Kidney (tissue), 14 donors: ENCODE measurements around the gene CTLA4. TPM values are rescaled to one million over a fixed set of nuclear protein-coding genes. Genes with fewer than 3 reads are reported as not detected.

Experiments
- DNase-seq, 5 donors: peaks; one replicate each; pipeline ENCODE4 v3.0.0-alpha.2; 2013 to 2020
- FAIRE-seq: peaks from 2 replicates; lab custom pipeline; 2012; peaks lifted over from hg19 to GRCh38; lab: Jason Lieb, UNC
- H3K27ac ChIP-seq, 2 donors: one replicate each; pipeline ENCODE4 v1.7.0; 2013; ENCODE audit warnings: low read depth in 2 of 2, low read length in 2 of 2, inconsistent platforms in 1 of 2
- H3K27me3 ChIP-seq: one replicate; pipeline ENCODE4 v1.7.1; 2013; ENCODE audit warnings: low read length, inconsistent platforms; ENCODE audit not compliant: control insufficient read depth, insufficient read depth
- H3K36me3 ChIP-seq, 3 donors: one replicate each; pipeline versions ENCODE4 v1.7.0 to v1.7.1; 2013; ENCODE audit warnings: low read length in 3 of 3, control low read depth in 1 of 3, inconsistent platforms in 1 of 3; ENCODE audit not compliant: insufficient read depth in 3 of 3, control insufficient read depth in 2 of 3
- H3K4me1 ChIP-seq, 3 donors: one replicate each; pipeline versions ENCODE4 v1.7.0 to v1.7.1; 2013; ENCODE audit warnings: low read length in 3 of 3, inconsistent platforms in 1 of 3, low read depth in 1 of 3; ENCODE audit not compliant: control insufficient read depth in 2 of 3, insufficient read depth in 2 of 3
- H3K4me3 ChIP-seq, 3 donors: one replicate each; pipeline versions ENCODE4 v1.7.0 to v1.8.1; 2013; ENCODE audit warnings: low read length in 3 of 3, control low read depth in 1 of 3, inconsistent platforms in 1 of 3
- H3K9ac ChIP-seq, 3 donors: one replicate each; pipeline versions ENCODE4 v1.7.0 to v1.7.1; 2013; ENCODE audit warnings: low read length in 3 of 3, control low read depth in 1 of 3, inconsistent platforms in 1 of 3
- H3K9me3 ChIP-seq, 3 donors: one replicate each; pipeline versions ENCODE4 v1.7.0 to v1.7.1; 2013; ENCODE audit warnings: low read length in 3 of 3, control low read depth in 1 of 3, inconsistent platforms in 1 of 3; ENCODE audit not compliant: control insufficient read depth in 2 of 3, insufficient read depth in 1 of 3
- intact Hi-C: fragments of 100-400 bp; cut with DNase I; formaldehyde crosslinking; loops from one replicate; pipeline ENCODE4 v1.11.1; 2022
- polyA plus RNA-seq: library from polyadenylated mRNA; stranded (reverse); fragments of 350-450 nt; fragmentation: Illumina TruSeq; extraction: RNeasy Lipid Tissue Mini Kit (QIAGEN cat#74804); gene quantifications from one replicate; pipeline ENCODE4 v1.2.3, GENCODE V29; 2014; ENCODE audit warnings: low read depth, low replicate concordance; ENCODE audit not compliant: insufficient read depth
- total RNA-seq: library from RNA; stranded (reverse); fragmentation: NEBNext Ultra II Directional; extraction: Animal tissue kit (Norgen Biotek cat#: 25700); gene quantifications from one replicate; pipeline ENCODE4 v1.2.1, GENCODE V29; 2021
- TF ChIP-seq, protein P1 (sequence below): IDR thresholded peaks from 3 replicates; pipeline ENCODE4 v1.5.1; 2012; ENCODE audit warnings: mild to moderate bottlenecking, moderate library complexity, borderline replicate concordance; ENCODE audit not compliant: insufficient read depth; ENCODE audit errors: extremely low read depth
- donor health status: control.
- donor health status: control.
- donor health status: control.
- donor health status: control.
- donor health status: control.
- donor health status: DM: yes; HTN: yes; CAD: no.
- donor health status: Normal renal cell carcinoma (clear cell type).

CTLA4 gene
- total and polyA plus RNA-seq, 2 donors from 2014 or later: 0.22 to 2.0 TPM

DNA sequence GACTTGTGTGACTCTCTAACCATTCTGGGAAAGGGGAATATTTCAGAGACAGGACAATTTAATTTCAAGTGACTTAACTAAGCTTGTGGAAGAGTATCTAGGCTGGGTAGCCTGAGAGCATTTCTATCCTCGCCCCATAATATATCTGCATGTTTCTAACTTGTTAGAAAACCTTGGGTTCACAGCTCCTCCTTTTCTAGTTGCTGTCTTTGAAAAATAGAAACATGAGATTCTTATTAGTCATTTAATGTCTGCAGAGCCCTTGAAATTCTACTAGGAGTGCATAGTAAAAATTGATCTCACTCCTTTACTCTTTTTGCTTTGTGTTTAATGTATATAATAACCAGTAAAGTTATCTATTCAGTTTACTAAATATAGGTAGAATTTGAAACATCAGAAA lies 22.4 kb downstream of the CTLA4 start:
- Histone ChIP-seq H3K36me3 (no peaks in the 10 kb centered on the region), H3K4me1 (no peaks in the 10 kb centered on the region), H3K27ac (no peak overlapping the region), H3K27me3 (no peaks in the 10 kb centered on the region), H3K4me3 (no peak overlapping the region), H3K9me3 (no peaks in the 10 kb centered on the region), H3K9ac (no peak overlapping the region)
- TF ChIP-seq, protein P1, sequence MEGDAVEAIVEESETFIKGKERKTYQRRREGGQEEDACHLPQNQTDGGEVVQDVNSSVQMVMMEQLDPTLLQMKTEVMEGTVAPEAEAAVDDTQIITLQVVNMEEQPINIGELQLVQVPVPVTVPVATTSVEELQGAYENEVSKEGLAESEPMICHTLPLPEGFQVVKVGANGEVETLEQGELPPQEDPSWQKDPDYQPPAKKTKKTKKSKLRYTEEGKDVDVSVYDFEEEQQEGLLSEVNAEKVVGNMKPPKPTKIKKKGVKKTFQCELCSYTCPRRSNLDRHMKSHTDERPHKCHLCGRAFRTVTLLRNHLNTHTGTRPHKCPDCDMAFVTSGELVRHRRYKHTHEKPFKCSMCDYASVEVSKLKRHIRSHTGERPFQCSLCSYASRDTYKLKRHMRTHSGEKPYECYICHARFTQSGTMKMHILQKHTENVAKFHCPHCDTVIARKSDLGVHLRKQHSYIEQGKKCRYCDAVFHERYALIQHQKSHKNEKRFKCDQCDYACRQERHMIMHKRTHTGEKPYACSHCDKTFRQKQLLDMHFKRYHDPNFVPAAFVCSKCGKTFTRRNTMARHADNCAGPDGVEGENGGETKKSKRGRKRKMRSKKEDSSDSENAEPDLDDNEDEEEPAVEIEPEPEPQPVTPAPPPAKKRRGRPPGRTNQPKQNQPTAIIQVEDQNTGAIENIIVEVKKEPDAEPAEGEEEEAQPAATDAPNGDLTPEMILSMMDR: no peak
- intact Hi-C loops: no loop called here
- DNase-seq (no peak), FAIRE-seq (no peak)

DNA sequence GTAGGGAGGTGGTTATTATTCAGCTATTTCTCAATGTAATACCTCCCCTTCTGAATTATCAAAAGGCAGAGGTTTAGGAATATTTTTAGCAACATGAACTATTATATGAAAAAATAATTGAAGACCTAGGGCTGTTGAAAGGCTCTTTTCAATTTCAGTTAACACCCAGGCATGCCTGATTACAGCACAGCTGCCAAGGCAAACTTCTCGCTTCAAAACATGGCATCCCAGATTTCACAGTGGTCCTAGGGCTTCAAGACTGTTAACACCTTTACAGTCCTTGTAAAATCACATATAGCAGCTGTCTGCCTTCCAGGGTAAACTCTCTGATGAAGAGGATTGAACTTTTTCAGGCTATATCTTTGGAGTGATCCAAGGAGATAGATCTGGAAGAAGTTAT lies 23.2 kb downstream of the CTLA4 start:
- H3K4me3 ChIP-seq: no peak overlapping the region
- no peaks in the 10 kb centered on the region for H3K36me3 ChIP-seq
- FAIRE-seq (no peak), DNase-seq (no peak)
- no peaks in the 10 kb centered on the region for H3K27me3 ChIP-seq
- H3K27ac ChIP-seq: no peak overlapping the region
- TF ChIP-seq, protein P1: no peak
- H3K9ac ChIP-seq: no peak overlapping the region
- H3K4me1 ChIP-seq: no peaks in the 10 kb centered on the region
- no peaks in the 10 kb centered on the region for H3K9me3 ChIP-seq
- intact Hi-C loops: no loop called here

DNA sequence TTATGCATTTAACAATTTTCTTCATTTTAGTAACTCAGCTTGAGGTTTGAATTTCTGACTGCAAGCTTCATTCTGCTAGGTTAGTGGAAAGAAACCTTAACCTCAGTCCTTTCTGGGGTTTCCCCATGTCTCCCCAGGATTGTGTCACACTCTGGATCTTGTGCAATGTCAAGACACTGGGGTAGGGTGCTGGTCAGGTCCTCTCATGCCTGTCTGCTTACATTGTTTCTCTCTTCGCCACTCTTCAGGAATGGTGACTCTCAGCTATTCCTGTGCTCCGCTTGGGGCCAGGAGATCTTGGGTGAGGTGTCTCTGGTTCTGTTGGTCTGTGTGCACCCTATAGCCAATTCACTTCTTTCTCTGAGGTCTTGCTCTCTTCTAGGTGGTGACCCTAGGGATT lies 23.9 kb downstream of the CTLA4 start:
- H3K9ac ChIP-seq: no peak overlapping the region
- H3K4me3 ChIP-seq: no peak overlapping the region
- H3K4me1 ChIP-seq: no peaks in the 10 kb centered on the region
- FAIRE-seq: no peak
- no peaks in the 10 kb centered on the region for H3K36me3 ChIP-seq
- DNase-seq: no peak
- no peaks in the 10 kb centered on the region for H3K9me3 ChIP-seq
- intact Hi-C loops: no loop called here
- H3K27me3 ChIP-seq: no peaks in the 10 kb centered on the region
- no peak overlapping the region for H3K27ac ChIP-seq
- TF ChIP-seq, protein P1: no peak

DNA sequence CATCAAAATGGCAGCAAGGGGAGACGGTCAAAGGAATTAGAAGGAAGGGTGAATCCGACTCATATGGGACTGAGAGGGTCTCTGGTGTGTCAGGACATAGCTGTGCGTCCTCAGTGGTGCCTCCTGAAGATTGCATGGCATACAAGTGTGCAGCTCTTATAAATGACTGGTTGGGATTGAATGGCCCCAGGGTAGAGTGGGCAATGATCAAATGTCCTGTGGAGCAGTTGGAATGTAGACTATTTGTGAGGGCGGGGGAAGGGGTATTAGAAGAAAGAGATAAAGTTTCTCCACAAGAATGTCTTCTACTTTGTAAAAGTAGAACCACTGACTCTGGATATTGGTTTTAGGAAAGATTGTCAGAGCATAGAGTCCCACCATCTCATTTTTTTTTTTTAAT lies 24.6 kb downstream of the CTLA4 start:
- H3K9ac ChIP-seq: no peak overlapping the region
- DNase-seq (no peak), FAIRE-seq (no peak)
- no peak overlapping the region for H3K4me3 ChIP-seq
- no peaks in the 10 kb centered on the region for H3K36me3 ChIP-seq
- no peak overlapping the region for H3K27ac ChIP-seq
- no peaks in the 10 kb centered on the region for H3K27me3 ChIP-seq
- TF ChIP-seq, protein P1: no peak
- intact Hi-C loops: no loop called here
- no peaks in the 10 kb centered on the region for H3K9me3 ChIP-seq
- no peaks in the 10 kb centered on the region for H3K4me1 ChIP-seq
